Mesendoderm (in vitro differentiated cells): ENCODE measurements around the gene FIBP. TPM values are rescaled to one million over a fixed set of nuclear protein-coding genes. Genes with fewer than 3 reads are reported as not detected.

Experiments
- DNase-seq: peaks from one replicate; pipeline ENCODE4 v3.0.0; 2013
- H2AK5ac ChIP-seq: 2 replicates; pipeline ENCODE4 v1.6.1; 2013; ENCODE audit warnings: low read length, inconsistent platforms
- H2BK120ac ChIP-seq: 2 replicates; pipeline ENCODE4 v1.6.1; 2013; ENCODE audit warnings: low read depth, mild to moderate bottlenecking, low read length, moderate library complexity, mixed read lengths
- H2BK15ac ChIP-seq: replicated peaks from 2 replicates; pipeline ENCODE4 v1.6.1; 2013; ENCODE audit warnings: low read depth, mild to moderate bottlenecking, moderate library complexity
- H2BK5ac ChIP-seq: 2 replicates; pipeline ENCODE4 v1.6.1; 2013; ENCODE audit warnings: low read length, inconsistent platforms
- H3K18ac ChIP-seq: 2 replicates; pipeline ENCODE4 v1.6.1; 2013; ENCODE audit warnings: mild to moderate bottlenecking, low read length, mixed read lengths
- H3K23ac ChIP-seq: one replicate; pipeline ENCODE4 v1.6.1; 2013; ENCODE audit warnings: low read length
- H3K27ac ChIP-seq: 2 replicates; pipeline ENCODE4 v1.5.1; 2013; ENCODE audit warnings: low read depth, mild to moderate bottlenecking, inconsistent platforms, low read length, moderate library complexity
- H3K27me3 ChIP-seq: 2 replicates; pipeline ENCODE4 v1.6.1; 2013; ENCODE audit warnings: low read length, control low read depth, mild to moderate bottlenecking, inconsistent platforms; ENCODE audit not compliant: insufficient read depth, poor library complexity
- H3K36me3 ChIP-seq: 2 replicates; pipeline ENCODE4 v1.6.1; 2013; ENCODE audit warnings: low read length, inconsistent platforms; ENCODE audit not compliant: control insufficient read depth, insufficient read depth
- H3K4ac ChIP-seq: one replicate; pipeline ENCODE4 v1.6.1; 2013; ENCODE audit warnings: low read depth, mild to moderate bottlenecking, low read length, moderate library complexity
- H3K4me1 ChIP-seq: 2 replicates; pipeline ENCODE4 v1.6.1; 2013; ENCODE audit warnings: low read depth, low read length, inconsistent platforms; ENCODE audit not compliant: control insufficient read depth
- H3K4me2 ChIP-seq: 2 replicates; pipeline ENCODE4 v1.6.1; 2013; ENCODE audit warnings: low read length
- H3K4me3 ChIP-seq: 2 replicates; pipeline ENCODE4 v1.5.1; 2013; ENCODE audit warnings: mild to moderate bottlenecking, low read length
- H3K56ac ChIP-seq: one replicate; pipeline ENCODE4 v1.6.1; 2013; ENCODE audit warnings: low read length
- H3K79me1 ChIP-seq: 2 replicates; pipeline ENCODE4 v1.6.1; 2013; ENCODE audit warnings: low read length, inconsistent platforms
- H3K79me2 ChIP-seq: 2 replicates; pipeline ENCODE4 v1.6.1; 2013; ENCODE audit warnings: mild to moderate bottlenecking, low read length; ENCODE audit not compliant: control insufficient read depth, insufficient read depth
- H3K9ac ChIP-seq: 2 replicates; pipeline ENCODE4 v1.6.1; 2013; ENCODE audit warnings: low read length, inconsistent platforms
- H4K5ac ChIP-seq: one replicate; pipeline ENCODE4 v1.6.1; 2013; ENCODE audit warnings: low read length
- H4K8ac ChIP-seq: one replicate; pipeline ENCODE4 v1.6.1; 2013; ENCODE audit warnings: low read depth, mild to moderate bottlenecking, control low read depth, low read length, moderate library complexity
- WGBS: extraction: QIAGEN DNeasy Blood & Tissue Kit; methylation state at CpG from one replicate; pipeline ENCODE4 v1.1.7; 2013; ENCODE audit warnings: low lambda C conversion rate, missing lambda C conversion rate; ENCODE audit not compliant: insufficient coverage; ENCODE audit errors: extremely low coverage; 5-methylcytosine and 5-hydroxymethylcytosine counted together
- polyA plus RNA-seq, 2 experiments: library from polyadenylated mRNA; stranded (reverse); fragments of 200-250 nt; gene quantifications; one replicate each; pipeline ENCODE4 v1.2.3, GENCODE V29; 2013

FIBP gene
- polyA plus RNA-seq (2013, experiment 1 of 2) = 87.5 TPM
- 89.2 TPM for polyA plus RNA-seq (2013, experiment 2 of 2)

- Histone ChIP-seq H4K5ac (no peak within 1 kb of the TSS), H3K79me1 (peaks cover 9% of the 10 kb centered on the region), H3K4ac (no peak within 1 kb of the TSS), H2AK5ac (peak within 1 kb of the TSS; percentile 74), H3K18ac (peak within 1 kb of the TSS; percentile 29), H3K4me2 (peak within 1 kb of the TSS; percentile 96), H3K36me3 (peaks cover 12% of the 10 kb centered on the region), H3K79me2 (peaks cover 3% of the 10 kb centered on the region), H3K56ac (peak within 1 kb of the TSS; percentile 97), H3K27ac (peak within 1 kb of the TSS; percentile 59), H3K27me3 (no peaks in the 10 kb centered on the region), H3K9ac (peak within 1 kb of the TSS; percentile 96), H2BK15ac (no peak within 1 kb of the TSS), H3K4me1 (peaks cover 6% of the 10 kb centered on the region), H3K23ac (peak within 1 kb of the TSS; percentile 94), H4K8ac (no peak within 1 kb of the TSS), H2BK5ac (no peak within 1 kb of the TSS), H3K4me3 (peak within 1 kb of the TSS; percentile 84), H2BK120ac (no peak within 1 kb of the TSS)
- DNase-seq = peak; percentile 98
- no CpG with 5 or more reads among the region's 57 CpGs for WGBS
Measured at GRCh38 chr11:65888163-65888814, at the start of gene FIBP. Gene FIBP (minus strand): TSS chr11:65888471. CDS start chr11:65888418, 53 bp downstream.

- H4K5ac ChIP-seq = no peak overlapping the region
- H2BK5ac ChIP-seq = no peak overlapping the region
- no peaks in the 10 kb centered on the region for H3K79me1 ChIP-seq
- H3K4me2 ChIP-seq = no peak overlapping the region
- no peak overlapping the region for H2AK5ac ChIP-seq
- no peak overlapping the region for H3K56ac ChIP-seq
- DNase-seq = no peak
- H3K27ac ChIP-seq = no peak overlapping the region
- no peak overlapping the region for H3K4me3 ChIP-seq
- H3K79me2 ChIP-seq = no peaks in the 10 kb centered on the region
- no peak overlapping the region for H4K8ac ChIP-seq
- H3K36me3 ChIP-seq = no peaks in the 10 kb centered on the region
- H3K18ac ChIP-seq = no peak overlapping the region
- H3K9ac ChIP-seq = no peak overlapping the region
- no peaks in the 10 kb centered on the region for H3K27me3 ChIP-seq
- no peaks in the 10 kb centered on the region for H3K4me1 ChIP-seq
- no peak overlapping the region for H3K23ac ChIP-seq
- no peak overlapping the region for H3K4ac ChIP-seq
- H2BK120ac ChIP-seq = no peak overlapping the region
- H2BK15ac ChIP-seq = no peak overlapping the region
- no CpG with 5 or more reads among the region's 4 CpGs for WGBS
Measured at GRCh38 chr11:65937766-65938165, 49.5 kb upstream of the FIBP start.

- Histone ChIP-seq H3K23ac (no peak overlapping the region), H3K79me2 (no peaks in the 10 kb centered on the region), H3K4me1 (no peaks in the 10 kb centered on the region), H3K36me3 (no peaks in the 10 kb centered on the region), H2AK5ac (no peak overlapping the region), H4K5ac (no peak overlapping the region), H3K27me3 (no peaks in the 10 kb centered on the region), H3K56ac (no peak overlapping the region), H3K9ac (no peak overlapping the region), H2BK120ac (no peak overlapping the region), H3K4me3 (no peak overlapping the region), H4K8ac (no peak overlapping the region), H3K4me2 (no peak overlapping the region), H2BK5ac (no peak overlapping the region), H3K27ac (no peak overlapping the region), H3K18ac (no peak overlapping the region), H2BK15ac (no peak overlapping the region), H3K79me1 (no peaks in the 10 kb centered on the region), H3K4ac (no peak overlapping the region)
- DNase-seq = no peak
- no CpG with 5 or more reads among the region's 4 CpGs for WGBS
Measured at GRCh38 chr11:65934014-65934413, 45.7 kb upstream of the FIBP start.

GRCh38 chr11:65932558-65932919, 44.3 kb upstream of the FIBP start:
- H3K79me1 ChIP-seq = no peaks in the 10 kb centered on the region
- H2BK15ac ChIP-seq = no peak overlapping the region
- H3K18ac ChIP-seq = no peak overlapping the region
- no peaks in the 10 kb centered on the region for H3K79me2 ChIP-seq
- no peaks in the 10 kb centered on the region for H3K27me3 ChIP-seq
- H4K5ac ChIP-seq = no peak overlapping the region
- peak; percentile 60 for DNase-seq
- no peak overlapping the region for H3K23ac ChIP-seq
- no peak overlapping the region for H2BK120ac ChIP-seq
- no peaks in the 10 kb centered on the region for H3K4me1 ChIP-seq
- no peak overlapping the region for H4K8ac ChIP-seq
- H3K56ac ChIP-seq = peak overlapping the region; percentile 25
- no peak overlapping the region for H3K4me2 ChIP-seq
- no peak overlapping the region for H3K4me3 ChIP-seq
- H3K9ac ChIP-seq = no peak overlapping the region
- H3K4ac ChIP-seq = no peak overlapping the region
- H2AK5ac ChIP-seq = no peak overlapping the region
- no CpG with 5 or more reads among the region's 9 CpGs for WGBS
- no peaks in the 10 kb centered on the region for H3K36me3 ChIP-seq
- H3K27ac ChIP-seq = no peak overlapping the region
- H2BK5ac ChIP-seq = no peak overlapping the region

GRCh38 chr11:65931773-65932557, 43.7 kb upstream of the FIBP start:
- Histone ChIP-seq H3K9ac (no peak overlapping the region), H3K27ac (no peak overlapping the region), H4K5ac (no peak overlapping the region), H3K36me3 (no peaks in the 10 kb centered on the region), H2BK5ac (no peak overlapping the region), H3K4ac (no peak overlapping the region), H3K56ac (no peak overlapping the region), H2BK120ac (no peak overlapping the region), H3K4me3 (no peak overlapping the region), H3K4me1 (no peaks in the 10 kb centered on the region), H3K18ac (no peak overlapping the region), H3K79me2 (no peaks in the 10 kb centered on the region), H3K79me1 (no peaks in the 10 kb centered on the region), H3K27me3 (no peaks in the 10 kb centered on the region), H2AK5ac (no peak overlapping the region), H3K4me2 (no peak overlapping the region), H2BK15ac (no peak overlapping the region), H3K23ac (no peak overlapping the region), H4K8ac (no peak overlapping the region)
- no peak for DNase-seq
- WGBS = no CpG with 5 or more reads among the region's 13 CpGs
